Measurements from ENCODE around the gene RBM42. TPM values are rescaled to one million over a fixed set of nuclear protein-coding genes. Genes with fewer than 3 reads are reported as not detected.

The RBM42 gene
- total and polyA plus RNA-seq, 2 experiments from 2014 or later, result 74.7 to 82.5 TPM

DNA sequence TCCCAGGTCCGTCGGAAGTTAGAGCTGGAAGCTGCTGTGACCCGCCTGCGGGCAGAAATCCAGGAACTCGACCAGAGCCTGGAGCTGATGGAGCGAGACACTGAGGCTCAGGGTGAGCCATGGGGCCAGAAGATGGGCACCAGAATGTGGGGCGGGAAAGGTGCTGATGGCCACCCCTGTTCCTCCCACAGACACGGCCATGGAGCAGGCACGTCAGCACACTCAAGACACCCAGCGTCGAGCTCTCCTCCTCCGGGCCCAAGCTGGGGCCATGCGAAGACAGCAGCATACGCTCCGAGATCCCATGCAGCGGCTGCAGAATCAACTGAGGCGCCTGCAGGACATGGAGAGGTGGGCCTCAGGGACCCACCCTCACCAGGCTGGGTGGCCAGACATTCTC lies 13.8 kb upstream of the RBM42 start:
- Histone ChIP-seq H3K36me3 (ENCODE audit: low read depth) (no peaks in the 10 kb centered on the region), H3K4me3 (no peak overlapping the region), H3K27ac (no peak overlapping the region), H3F3A (ENCODE audit: insufficient read depth) (no peaks in the 10 kb centered on the region), H3K9me3 (ENCODE audit: low read depth) (no peaks in the 10 kb centered on the region), H3K4me2 (ENCODE audit: unreplicated experiment) (no peak overlapping the region), H3K4me1 (ENCODE audit: insufficient read depth) (no peaks in the 10 kb centered on the region), H2AFZ (no peak overlapping the region), H3K9me2 (ENCODE audit: insufficient read depth) (no peaks in the 10 kb centered on the region), H4K20me1 (ENCODE audit: insufficient read depth) (no peaks in the 10 kb centered on the region), H3K9ac (no peak overlapping the region), H3K27me3 (replicated peaks; ENCODE audit: insufficient read depth) (no peaks in the 10 kb centered on the region), H3K79me2 (ENCODE audit: insufficient read depth) (no peaks in the 10 kb centered on the region)
- TF ChIP-seq EZH2 (IDR thresholded peaks at IDR 0.05; ENCODE audit: insufficient read depth, poor library complexity, severe bottlenecking) (no peak), EZH2phosphoT487 (IDR thresholded peaks at IDR 0.05; ENCODE audit: insufficient read depth, low read depth) (no peak)
- in situ Hi-C loops (cut with MboI), result no loop called here
- DNase-seq, result no peak
- WGBS, 2 experiments (ENCODE audit: low coverage in 1 of 2, low lambda C conversion rate in 2 of 2, missing lambda C conversion rate in 2 of 2), result 87 to 89% methylated on average over 17 of the region's 17 CpGs

GRCh38 chr19:35618857-35619256 lies 10.0 kb upstream of the RBM42 start:
- no peaks in the 10 kb centered on the region for H3K36me3 ChIP-seq (ENCODE audit: low read depth)
- no peak overlapping the region for H3K27ac ChIP-seq
- no peak overlapping the region for H3K4me3 ChIP-seq
- no peaks in the 10 kb centered on the region for H3K27me3 ChIP-seq (replicated peaks; ENCODE audit: insufficient read depth)
- no peaks in the 10 kb centered on the region for H4K20me1 ChIP-seq (ENCODE audit: insufficient read depth)
- no peak overlapping the region for H3K9ac ChIP-seq
- in situ Hi-C loops (cut with MboI), result no loop called here
- H3K4me2 ChIP-seq (ENCODE audit: unreplicated experiment), result no peak overlapping the region
- no peaks in the 10 kb centered on the region for H3K4me1 ChIP-seq (ENCODE audit: insufficient read depth)
- H3K79me2 ChIP-seq (ENCODE audit: insufficient read depth), result no peaks in the 10 kb centered on the region
- no peaks in the 10 kb centered on the region for H3K9me2 ChIP-seq (ENCODE audit: insufficient read depth)
- H3F3A ChIP-seq (ENCODE audit: insufficient read depth), result no peaks in the 10 kb centered on the region
- DNase-seq, result no peak
- WGBS, 2 experiments (ENCODE audit: low coverage in 1 of 2, low lambda C conversion rate in 2 of 2, missing lambda C conversion rate in 2 of 2), result 76 to 78% methylated on average over 7 of the region's 7 CpGs
- H2AFZ ChIP-seq, result no peak overlapping the region
- TF ChIP-seq EZH2 (IDR thresholded peaks at IDR 0.05; ENCODE audit: insufficient read depth, poor library complexity, severe bottlenecking) (no peak), EZH2phosphoT487 (IDR thresholded peaks at IDR 0.05; ENCODE audit: insufficient read depth, low read depth) (no peak)
- no peaks in the 10 kb centered on the region for H3K9me3 ChIP-seq (ENCODE audit: low read depth)

GRCh38 chr19:35619290-35619923 lies 9.4 kb upstream of the RBM42 start:
- Histone ChIP-seq H3K27me3 (replicated peaks; ENCODE audit: insufficient read depth) (no peaks in the 10 kb centered on the region), H3K9me2 (ENCODE audit: insufficient read depth) (no peaks in the 10 kb centered on the region), H4K20me1 (ENCODE audit: insufficient read depth) (no peaks in the 10 kb centered on the region), H3K4me2 (ENCODE audit: unreplicated experiment) (no peak overlapping the region), H3K9me3 (ENCODE audit: low read depth) (no peaks in the 10 kb centered on the region), H3K4me1 (ENCODE audit: insufficient read depth) (no peaks in the 10 kb centered on the region), H2AFZ (no peak overlapping the region), H3K27ac (no peak overlapping the region), H3K79me2 (ENCODE audit: insufficient read depth) (no peaks in the 10 kb centered on the region), H3F3A (ENCODE audit: insufficient read depth) (no peaks in the 10 kb centered on the region), H3K4me3 (no peak overlapping the region), H3K36me3 (ENCODE audit: low read depth) (no peaks in the 10 kb centered on the region), H3K9ac (no peak overlapping the region)
- in situ Hi-C loops (cut with MboI), result no loop called here
- DNase-seq, result no peak
- WGBS, 2 experiments (ENCODE audit: low coverage in 1 of 2, low lambda C conversion rate in 2 of 2, missing lambda C conversion rate in 2 of 2), result 95 to 97% methylated on average over 12 of the region's 12 CpGs
- no peak for TF ChIP-seq EZH2 (IDR thresholded peaks at IDR 0.05; ENCODE audit: insufficient read depth, poor library complexity, severe bottlenecking)
- no peak for TF ChIP-seq EZH2phosphoT487 (IDR thresholded peaks at IDR 0.05; ENCODE audit: insufficient read depth, low read depth)

DNA sequence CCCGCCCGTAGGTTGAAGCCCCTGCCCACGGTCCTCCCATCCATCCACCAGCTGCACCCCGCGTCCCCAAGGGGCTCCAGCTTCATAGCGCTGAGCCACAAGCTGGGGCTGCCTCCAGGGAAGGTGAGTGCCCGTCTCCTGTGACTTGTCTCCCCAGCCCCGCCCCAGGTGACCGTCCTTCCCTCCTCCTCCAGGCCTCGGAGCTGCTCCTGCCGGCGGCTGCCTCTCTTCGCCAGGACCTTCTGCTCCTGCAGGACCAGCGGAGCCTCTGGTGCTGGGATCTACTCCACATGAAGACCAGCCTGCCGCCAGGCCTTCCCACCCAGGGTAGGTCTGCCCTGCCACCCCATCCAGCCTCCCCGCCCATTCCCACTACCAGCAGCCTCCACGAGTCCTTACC lies 8.8 kb upstream of the RBM42 start:
- Histone ChIP-seq H2AFZ (no peak overlapping the region), H3F3A (ENCODE audit: insufficient read depth) (no peaks in the 10 kb centered on the region), H3K27ac (no peak overlapping the region), H3K9ac (no peak overlapping the region), H3K4me3 (no peak overlapping the region), H3K36me3 (ENCODE audit: low read depth) (no peaks in the 10 kb centered on the region), H3K9me2 (ENCODE audit: insufficient read depth) (no peaks in the 10 kb centered on the region), H4K20me1 (ENCODE audit: insufficient read depth) (no peaks in the 10 kb centered on the region), H3K27me3 (replicated peaks; ENCODE audit: insufficient read depth) (no peaks in the 10 kb centered on the region), H3K4me1 (ENCODE audit: insufficient read depth) (no peaks in the 10 kb centered on the region), H3K4me2 (ENCODE audit: unreplicated experiment) (no peak overlapping the region), H3K79me2 (ENCODE audit: insufficient read depth) (no peaks in the 10 kb centered on the region), H3K9me3 (ENCODE audit: low read depth) (no peaks in the 10 kb centered on the region)
- 93 to 96% methylated on average over 13 to 17 of the region's 17 CpGs for WGBS, 2 experiments (ENCODE audit: low coverage in 1 of 2, low lambda C conversion rate in 2 of 2, missing lambda C conversion rate in 2 of 2)
- DNase-seq, result no peak
- TF ChIP-seq EZH2 (IDR thresholded peaks at IDR 0.05; ENCODE audit: insufficient read depth, poor library complexity, severe bottlenecking) (no peak), EZH2phosphoT487 (IDR thresholded peaks at IDR 0.05; ENCODE audit: insufficient read depth, low read depth) (no peak)
- in situ Hi-C loops (cut with MboI), result no loop called here

DNA sequence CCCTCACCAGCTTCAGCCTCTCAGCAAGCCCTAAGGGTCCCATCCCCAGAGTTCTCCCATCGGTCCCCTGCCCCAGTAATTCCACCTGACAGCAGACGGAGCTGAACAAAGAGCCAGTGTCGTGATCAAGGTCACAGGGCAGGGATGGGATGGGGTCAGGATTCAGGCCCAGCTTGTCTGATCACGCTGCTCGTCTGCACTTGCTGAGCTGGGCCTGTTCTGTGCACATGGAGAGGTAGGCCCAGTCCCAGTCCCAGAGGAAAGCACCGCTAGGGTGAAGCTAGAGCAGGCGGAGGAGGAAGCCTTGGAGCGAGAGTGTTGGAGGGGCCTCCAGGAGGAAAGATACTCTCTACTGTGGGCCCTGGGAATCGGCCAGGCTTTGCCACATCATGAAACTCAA lies 7.1 kb upstream of the RBM42 start:
- 96 to 97% methylated on average over 9 of the region's 9 CpGs for WGBS, 2 experiments (ENCODE audit: low coverage in 1 of 2, low lambda C conversion rate in 2 of 2, missing lambda C conversion rate in 2 of 2)
- no peak overlapping the region for H3K9ac ChIP-seq
- no peak overlapping the region for H3K27ac ChIP-seq
- no peak for DNase-seq
- no peaks in the 10 kb centered on the region for H4K20me1 ChIP-seq (ENCODE audit: insufficient read depth)
- H3K4me1 ChIP-seq (ENCODE audit: insufficient read depth), result no peaks in the 10 kb centered on the region
- in situ Hi-C loops (cut with MboI), result no loop called here
- H2AFZ ChIP-seq, result no peak overlapping the region
- H3K4me2 ChIP-seq (ENCODE audit: unreplicated experiment), result no peak overlapping the region
- no peaks in the 10 kb centered on the region for H3K9me3 ChIP-seq (ENCODE audit: low read depth)
- H3K36me3 ChIP-seq (ENCODE audit: low read depth), result no peaks in the 10 kb centered on the region
- no peaks in the 10 kb centered on the region for H3K9me2 ChIP-seq (ENCODE audit: insufficient read depth)
- H3K27me3 ChIP-seq (replicated peaks; ENCODE audit: insufficient read depth), result no peaks in the 10 kb centered on the region
- H3K79me2 ChIP-seq (ENCODE audit: insufficient read depth), result no peaks in the 10 kb centered on the region
- no peak overlapping the region for H3K4me3 ChIP-seq
- TF ChIP-seq EZH2 (IDR thresholded peaks at IDR 0.05; ENCODE audit: insufficient read depth, poor library complexity, severe bottlenecking) (no peak), EZH2phosphoT487 (IDR thresholded peaks at IDR 0.05; ENCODE audit: insufficient read depth, low read depth) (no peak)
- H3F3A ChIP-seq (ENCODE audit: insufficient read depth), result no peaks in the 10 kb centered on the region
